GM06990 (cell line): ENCODE results near the gene CLUH.

Experiments
- DNase-seq: peaks from one replicate; pipeline ENCODE4 v3.0.0-alpha.2; 2011; ENCODE audit not compliant: insufficient read length; ENCODE audit errors: extremely low read depth
- H3K27me3 ChIP-seq: replicated peaks from 2 replicates; pipeline ENCODE4 v1.6.0; 2011; ENCODE audit warnings: low read length; ENCODE audit not compliant: control insufficient read depth, insufficient read depth
- H3K36me3 ChIP-seq: 2 replicates; pipeline ENCODE4 v1.5.1; 2011; ENCODE audit warnings: low read length; ENCODE audit not compliant: control insufficient read depth, insufficient read depth
- H3K4me3 ChIP-seq: replicated peaks from 2 replicates; pipeline ENCODE4 v1.5.1; 2011; ENCODE audit warnings: low read depth, mild to moderate bottlenecking, control low read depth, low read length
- CTCF ChIP-seq: IDR thresholded peaks from 2 replicates; pipeline ENCODE4 v1.5.1; 2011; ENCODE audit warnings: low read length, control low read depth, mild to moderate bottlenecking, inconsistent platforms; ENCODE audit not compliant: insufficient read depth, poor library complexity, severe bottlenecking

Gene CLUH

GRCh38 chr17:2718150-2718938 lies 6.8 kb upstream of the CLUH start:
- H3K27me3 ChIP-seq: no peaks in the 10 kb centered on the region; the same call in 1 of the 2 replicates
- H3K4me3 ChIP-seq: no peak overlapping the region
- no peak for DNase-seq
- TF ChIP-seq CTCF: no peak
- H3K36me3 ChIP-seq: no peaks in the 10 kb centered on the region

GRCh38 chr17:2716649-2717048 lies 5.1 kb upstream of the CLUH start:
- no peak for TF ChIP-seq CTCF
- Histone ChIP-seq H3K4me3 (no peak overlapping the region), H3K27me3 (no peaks in the 10 kb centered on the region), H3K36me3 (no peaks in the 10 kb centered on the region)
- no peak for DNase-seq

- Histone ChIP-seq H3K27me3 (no peaks in the 10 kb centered on the region), H3K4me3 (no peak overlapping the region), H3K36me3 (no peaks in the 10 kb centered on the region)
- no peak for TF ChIP-seq CTCF
- no peak for DNase-seq
These were observed 2.3 kb upstream of the CLUH start for GRCh38 chr17:2713881-2714280.

- no peaks in the 10 kb centered on the region for H3K27me3 ChIP-seq
These were observed 908 bp upstream of the CLUH start for GRCh38 chr17:2712300-2713043.

More at GRCh38 chr17:2712300-2713043, 908 bp upstream of the CLUH start:
- DNase-seq: no peak
- H3K4me3 ChIP-seq: peak overlapping the region; percentile 59
- no peak for TF ChIP-seq CTCF
- no peaks in the 10 kb centered on the region for H3K36me3 ChIP-seq
